BJ (cell line): ENCODE measurements around the gene ETS1. TPM values are rescaled to one million over a fixed set of nuclear protein-coding genes. Genes with fewer than 3 reads are reported as not detected.

Experiments
- CTCF ChIA-PET: fragments of 350-600 bp; formaldehyde crosslinking; extraction: SDS; loops from one replicate; lab custom pipeline; 2021; ENCODE audit warnings: antibody characterized with exemption, inconsistent platforms; lab: Yijun Ruan, JAX
- POLR2A ChIA-PET: fragments of 300-600 bp; sonication (Branson Sonifier 250); formaldehyde crosslinking; extraction: SDS; loops from one replicate; lab custom pipeline; 2021; ENCODE audit warnings: antibody characterized with exemption; lab: Charles Lee
- DNase-seq: peaks from one replicate; pipeline ENCODE4 v3.0.0-alpha.2; 2011; ENCODE audit warnings: low read depth
- H3K27me3 ChIP-seq: 2 replicates; pipeline ENCODE4 v1.6.0; 2011; ENCODE audit warnings: low read length; ENCODE audit not compliant: control insufficient read depth, insufficient read depth
- H3K36me3 ChIP-seq: 2 replicates; pipeline ENCODE4 v1.5.1; 2011; ENCODE audit warnings: low read length; ENCODE audit not compliant: control insufficient read depth, insufficient read depth
- H3K4me3 ChIP-seq: 2 replicates; pipeline ENCODE4 v1.5.1; 2011; ENCODE audit warnings: low read depth, mild to moderate bottlenecking, control low read depth, low read length
- CTCF ChIP-seq: IDR thresholded peaks from 2 replicates; pipeline ENCODE4 v1.5.1; 2011; ENCODE audit warnings: low read depth, mild to moderate bottlenecking, control low read depth, inconsistent platforms, low read length, moderate library complexity; ENCODE audit not compliant: insufficient read depth
- polyA plus RNA-seq: library from polyadenylated mRNA; depleted of rRNA; stranded (reverse); fragments of >200 nt; gene quantifications from 2 replicates; pipeline ENCODE4 v1.2.3, GENCODE V29; 2011

ETS1 gene
- polyA plus RNA-seq, 1 experiment: 38.5 TPM

GRCh38 chr11:128496692-128497060 lies 90.7 kb downstream of the ETS1 start:
- CTCF ChIA-PET: interaction anchor here (0.8 to 2.0 kb wide), 4 partner anchors 20 to 365 kb away, joined by 3 to 7 read pairs (median 3); no protein-coding TSS in a partner anchor
- POLR2A ChIA-PET: interaction anchor here (0.6 to 1.2 kb wide), 2 partner anchors 39 to 96 kb away, joined by 4 to 5 read pairs; no protein-coding TSS in a partner anchor
- TF ChIP-seq CTCF: no peak
- H3K4me3 ChIP-seq: no peak overlapping the region; the same call in 1 of the 2 replicates
- H3K36me3 ChIP-seq: no peaks in the 10 kb centered on the region
- H3K27me3 ChIP-seq: no peaks in the 10 kb centered on the region
- no peak for DNase-seq

- no peak for DNase-seq
- POLR2A ChIA-PET: interaction anchor here (1.2 kb wide), 1 partner anchor 38 kb away, joined by 4 read pairs; no protein-coding TSS in a partner anchor
- Histone ChIP-seq H3K36me3 (no peaks in the 10 kb centered on the region), H3K4me3 (no peak overlapping the region; the same call in 1 of the 2 replicates), H3K27me3 (no peaks in the 10 kb centered on the region)
- no peak for TF ChIP-seq CTCF
- CTCF ChIA-PET: interaction anchor here (2.0 kb wide), 1 partner anchor 23 kb away, joined by 7 read pairs; no protein-coding TSS in a partner anchor
Measured at GRCh38 chr11:128496249-128496648, 91.1 kb downstream of the ETS1 start.

- H3K27me3 ChIP-seq: no peaks in the 10 kb centered on the region
- H3K4me3 ChIP-seq: no peak overlapping the region
- ChIA-PET CTCF (no interaction called here), POLR2A (no interaction called here)
- no peak for TF ChIP-seq CTCF
- peaks cover 5% of the 10 kb centered on the region for H3K36me3 ChIP-seq
- no peak for DNase-seq
Measured at GRCh38 chr11:128494418-128495332, 92.7 kb downstream of the ETS1 start.

GRCh38 chr11:128493570-128493965 lies 93.8 kb downstream of the ETS1 start:
- no peaks in the 10 kb centered on the region for H3K27me3 ChIP-seq
- no peak for TF ChIP-seq CTCF
- no peak overlapping the region for H3K4me3 ChIP-seq
- H3K36me3 ChIP-seq: peaks cover 11% of the 10 kb centered on the region
- CTCF ChIA-PET: interaction anchor here (0.6 to 0.9 kb wide), 2 partner anchors 108 to 203 kb away, joined by 3 read pairs; no protein-coding TSS in a partner anchor
- POLR2A ChIA-PET: interaction anchor here (0.7 kb wide), 1 partner anchor 13 kb away, joined by 7 read pairs; no protein-coding TSS in a partner anchor
- DNase-seq: no peak
